Measurements from ENCODE around the gene DOC2A. TPM values are rescaled to one million over a fixed set of nuclear protein-coding genes. Genes with fewer than 3 reads are reported as not detected.
"Not testable (repeated sequence)": the region's sequence is repeated elsewhere in the genome, so short reads cannot be mapped to it uniquely, and the experiment has no call there.

DOC2A gene
- total and polyA plus RNA-seq, 2 experiments from 2014 or later = 9.8 to 10.0 TPM

DNA sequence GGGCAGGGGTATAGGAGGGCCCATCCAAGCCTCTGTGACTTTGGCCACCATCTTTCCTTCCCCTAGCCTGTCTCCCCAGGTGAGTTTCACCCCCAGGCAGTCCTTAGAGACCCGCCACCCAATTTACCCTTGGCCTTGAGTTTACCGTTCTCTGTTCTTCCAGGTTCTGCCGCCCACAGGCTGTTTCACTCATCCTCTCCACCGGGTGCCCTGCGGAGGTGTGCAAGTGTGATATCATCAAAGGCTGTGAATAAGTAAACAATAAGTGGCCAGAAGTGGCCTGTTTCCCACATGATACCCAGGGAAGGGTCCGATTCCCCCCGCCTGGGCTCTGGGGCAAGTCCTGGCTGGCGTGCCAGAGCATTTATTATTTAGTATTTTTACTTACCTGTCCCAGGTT lies 35.4 kb upstream of the DOC2A start:
- H3K36me3 ChIP-seq (ENCODE audit: insufficient read depth) = no peaks in the 10 kb centered on the region
- H3K27ac ChIP-seq (ENCODE audit: low read depth) = no peak overlapping the region
- Mint-ChIP-seq H3K4me3 (no peak overlapping the region), H3K9me3 (no peaks in the 10 kb centered on the region; the same call in 2 of the 3 replicates), H3K27ac (no peak overlapping the region), H3K36me3 (ENCODE audit: low read depth) (no peaks in the 10 kb centered on the region), H3K27me3 (ENCODE audit: insufficient read depth, low read depth, poor library complexity) (peaks cover 9% of the 10 kb centered on the region), H3K4me1 (no peaks in the 10 kb centered on the region)
- no peak overlapping the region for H3K4me3 ChIP-seq
- no peaks in the 10 kb centered on the region for H3K4me1 ChIP-seq (ENCODE audit: insufficient read depth)
- H3K4me2 ChIP-seq = no peak overlapping the region
- DNase-seq (ENCODE audit: low spot score) (no peak), ATAC-seq (no peak)
- no peaks in the 10 kb centered on the region for H4K20me1 ChIP-seq (replicated peaks; ENCODE audit: insufficient read depth)
- no peaks in the 10 kb centered on the region for H3K79me2 ChIP-seq (replicated peaks; ENCODE audit: insufficient read depth)
- H2AFZ ChIP-seq = no peak overlapping the region
- H3K27me3 ChIP-seq (ENCODE audit: insufficient read depth) = no peaks in the 10 kb centered on the region
- TF ChIP-seq, protein P1, sequence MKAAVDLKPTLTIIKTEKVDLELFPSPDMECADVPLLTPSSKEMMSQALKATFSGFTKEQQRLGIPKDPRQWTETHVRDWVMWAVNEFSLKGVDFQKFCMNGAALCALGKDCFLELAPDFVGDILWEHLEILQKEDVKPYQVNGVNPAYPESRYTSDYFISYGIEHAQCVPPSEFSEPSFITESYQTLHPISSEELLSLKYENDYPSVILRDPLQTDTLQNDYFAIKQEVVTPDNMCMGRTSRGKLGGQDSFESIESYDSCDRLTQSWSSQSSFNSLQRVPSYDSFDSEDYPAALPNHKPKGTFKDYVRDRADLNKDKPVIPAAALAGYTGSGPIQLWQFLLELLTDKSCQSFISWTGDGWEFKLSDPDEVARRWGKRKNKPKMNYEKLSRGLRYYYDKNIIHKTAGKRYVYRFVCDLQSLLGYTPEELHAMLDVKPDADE (IDR thresholded peaks at IDR 0.05) = no peak
- TF ChIP-seq, protein P2, sequence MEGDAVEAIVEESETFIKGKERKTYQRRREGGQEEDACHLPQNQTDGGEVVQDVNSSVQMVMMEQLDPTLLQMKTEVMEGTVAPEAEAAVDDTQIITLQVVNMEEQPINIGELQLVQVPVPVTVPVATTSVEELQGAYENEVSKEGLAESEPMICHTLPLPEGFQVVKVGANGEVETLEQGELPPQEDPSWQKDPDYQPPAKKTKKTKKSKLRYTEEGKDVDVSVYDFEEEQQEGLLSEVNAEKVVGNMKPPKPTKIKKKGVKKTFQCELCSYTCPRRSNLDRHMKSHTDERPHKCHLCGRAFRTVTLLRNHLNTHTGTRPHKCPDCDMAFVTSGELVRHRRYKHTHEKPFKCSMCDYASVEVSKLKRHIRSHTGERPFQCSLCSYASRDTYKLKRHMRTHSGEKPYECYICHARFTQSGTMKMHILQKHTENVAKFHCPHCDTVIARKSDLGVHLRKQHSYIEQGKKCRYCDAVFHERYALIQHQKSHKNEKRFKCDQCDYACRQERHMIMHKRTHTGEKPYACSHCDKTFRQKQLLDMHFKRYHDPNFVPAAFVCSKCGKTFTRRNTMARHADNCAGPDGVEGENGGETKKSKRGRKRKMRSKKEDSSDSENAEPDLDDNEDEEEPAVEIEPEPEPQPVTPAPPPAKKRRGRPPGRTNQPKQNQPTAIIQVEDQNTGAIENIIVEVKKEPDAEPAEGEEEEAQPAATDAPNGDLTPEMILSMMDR (conservative IDR thresholded peaks at IDR 0.05; ENCODE audit: low read depth in 2 of 2) = no peak
- no peak for TF ChIP-seq ZNF331 (CRISPR knock-in tag; IDR thresholded peaks at IDR 0.05; ENCODE audit: low read depth)
- no peaks in the 10 kb centered on the region for H3F3A ChIP-seq (replicated peaks; ENCODE audit: low read depth)
- no peaks in the 10 kb centered on the region for H3K9me2 ChIP-seq (ENCODE audit: insufficient read depth)

DNA sequence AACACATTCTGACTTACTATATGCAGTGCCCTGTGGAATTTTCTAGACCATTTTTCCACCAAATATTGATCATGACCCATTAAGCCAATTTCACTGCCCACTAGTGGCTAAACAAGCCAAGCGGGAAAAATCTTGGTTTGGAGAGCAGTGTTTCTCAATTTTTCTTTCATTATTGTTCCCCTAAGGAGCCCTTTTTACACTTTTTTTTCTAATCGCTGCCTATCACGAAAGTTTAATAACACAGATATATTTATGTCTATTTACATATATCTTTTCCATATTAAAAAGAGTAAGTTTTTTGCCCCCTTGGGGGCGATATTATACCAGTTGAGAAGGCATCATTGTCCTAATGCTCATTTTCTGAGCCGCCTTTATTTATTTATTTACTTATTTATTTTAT lies 31.0 kb upstream of the DOC2A start:
- peaks cover 8% of the 10 kb centered on the region for H3K27me3 Mint-ChIP-seq (ENCODE audit: insufficient read depth, low read depth, poor library complexity)
- H3K4me2 ChIP-seq = no peak overlapping the region
- no peak overlapping the region for H3K27ac Mint-ChIP-seq
- H3K9me3 Mint-ChIP-seq = no peaks in the 10 kb centered on the region; the same call in 2 of the 3 replicates
- no peak overlapping the region for H2AFZ ChIP-seq
- no peaks in the 10 kb centered on the region for H3K36me3 Mint-ChIP-seq (ENCODE audit: low read depth)
- TF ChIP-seq CREB1 (CRISPR knock-in tag; IDR thresholded peaks at IDR 0.05; ENCODE audit: low read depth) (no peak), POLR2AphosphoS5 (IDR thresholded peaks at IDR 0.05; ENCODE audit: low read depth) (no peak), JUNB (IDR thresholded peaks at IDR 0.05; ENCODE audit: unreplicated experiment) (no peak), EZH2 (IDR thresholded peaks at IDR 0.05; ENCODE audit: low read depth, unreplicated experiment) (no peak)
- TF ChIP-seq, protein P2 (conservative IDR thresholded peaks at IDR 0.05; ENCODE audit: low read depth in 2 of 2) = peak in 1 of 2 experiments; percentile 64
- no peaks in the 10 kb centered on the region for H3K27me3 ChIP-seq (ENCODE audit: insufficient read depth)
- H3K36me3 ChIP-seq (ENCODE audit: insufficient read depth) = no peaks in the 10 kb centered on the region
- no peak overlapping the region for H3K4me3 Mint-ChIP-seq
- peak; percentile 40 for DNase-seq (ENCODE audit: low spot score)
- H3K4me1 Mint-ChIP-seq = no peaks in the 10 kb centered on the region
- no peaks in the 10 kb centered on the region for H3K9me2 ChIP-seq (ENCODE audit: insufficient read depth)
- no peaks in the 10 kb centered on the region for H4K20me1 ChIP-seq (replicated peaks; ENCODE audit: insufficient read depth)
- no peaks in the 10 kb centered on the region for H3K79me2 ChIP-seq (replicated peaks; ENCODE audit: insufficient read depth)
- no peak for ATAC-seq
- H3K4me3 ChIP-seq = no peak overlapping the region
- H3K27ac ChIP-seq (ENCODE audit: low read depth) = no peak overlapping the region
- 0 out of 2 replicates have a peak, but pooled peaks cover 3% of the 10 kb centered on the region for H3F3A ChIP-seq (replicated peaks; ENCODE audit: low read depth)
- no peaks in the 10 kb centered on the region for H3K4me1 ChIP-seq (ENCODE audit: insufficient read depth)

DNA sequence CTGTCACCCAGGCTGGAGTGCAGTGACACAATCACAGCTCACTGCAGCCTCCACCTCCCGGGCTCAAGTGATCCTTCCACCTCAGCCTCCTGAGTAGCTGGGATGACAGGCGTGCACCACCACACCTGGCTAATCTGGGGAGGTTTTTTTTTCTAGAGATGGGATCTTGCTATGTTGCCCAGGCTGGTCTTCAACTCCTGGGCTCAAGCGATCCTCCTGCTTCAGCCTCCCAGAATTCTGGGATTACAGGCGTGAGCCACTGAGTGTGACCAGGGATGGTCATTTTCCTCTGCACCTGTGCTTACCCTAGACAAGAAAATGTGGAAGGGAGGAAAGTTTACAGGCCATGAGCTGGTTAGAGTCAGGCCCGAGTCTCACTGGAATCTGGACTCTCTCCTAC lies 29.9 kb upstream of the DOC2A start:
- H3K27ac Mint-ChIP-seq; H3K79me2 ChIP-seq (replicated peaks; ENCODE audit: insufficient read depth); H3K9me3 Mint-ChIP-seq; H3F3A ChIP-seq (replicated peaks; ENCODE audit: low read depth); H3K9me2 ChIP-seq (ENCODE audit: insufficient read depth); H3K27ac ChIP-seq (ENCODE audit: low read depth); DNase-seq (ENCODE audit: low spot score); H3K36me3 ChIP-seq (ENCODE audit: insufficient read depth); H4K20me1 ChIP-seq (replicated peaks; ENCODE audit: insufficient read depth); H3K36me3 Mint-ChIP-seq (ENCODE audit: low read depth); H3K4me3 Mint-ChIP-seq; H3K4me3 ChIP-seq; H3K4me2 ChIP-seq; H3K4me1 Mint-ChIP-seq; H3K27me3 Mint-ChIP-seq (ENCODE audit: insufficient read depth, low read depth, poor library complexity); H3K27me3 ChIP-seq (ENCODE audit: insufficient read depth); H3K4me1 ChIP-seq (ENCODE audit: insufficient read depth); H2AFZ ChIP-seq; ATAC-seq: not testable (repeated sequence)

Measured in GM23338 (cell line).